COLO668 (cell line): Measurements from ENCODE around the gene GK.
A peak's percentile ranks its signal among the peaks of the same experiment; 100 is the strongest.
"Not testable (repeated sequence)": the region's sequence is repeated elsewhere in the genome, so short reads cannot be mapped to it uniquely, and the experiment has no call there.

Source experiments
- DNase-seq: peaks from one replicate; lab custom pipeline; 2025; ENCODE audit not compliant: unreplicated experiment; lab: John Stamatoyannopoulos, UW

GK gene

GRCh38 chrX:30653415-30654131 lies at the start of gene GK:
GK (plus strand) TSS chrX:30653423; CDS start chrX:30653538, 115 bp downstream.
- DNase-seq = peak; percentile 37

GRCh38 chrX:30607155-30607554 lies 46.1 kb upstream of the GK start:
- no peak for DNase-seq

GRCh38 chrX:30610026-30610425 lies 43.2 kb upstream of the GK start:
- DNase-seq = no peak

- DNase-seq = no peak
Measured at GRCh38 chrX:30612250-30612655, 41.0 kb upstream of the GK start.

GRCh38 chrX:30613721-30614120 lies 39.5 kb upstream of the GK start:
- DNase-seq = no peak

GRCh38 chrX:30615229-30615628 lies 38.0 kb upstream of the GK start:
- DNase-seq = no peak

GRCh38 chrX:30618160-30618765 lies 35.0 kb upstream of the GK start:
- DNase-seq = no peak

GRCh38 chrX:30620125-30620524 lies 33.1 kb upstream of the GK start:
- DNase-seq = no peak

- DNase-seq = no peak
Measured at GRCh38 chrX:30620980-30621618, 32.1 kb upstream of the GK start.

GRCh38 chrX:30622361-30622760 lies 30.9 kb upstream of the GK start:
- no peak for DNase-seq

GRCh38 chrX:30626402-30626801 lies 26.8 kb upstream of the GK start:
- DNase-seq = no peak

GRCh38 chrX:30627818-30628652 lies 25.2 kb upstream of the GK start:
- no peak for DNase-seq

- DNase-seq = not testable (repeated sequence)
Measured at GRCh38 chrX:30634070-30634469, 19.2 kb upstream of the GK start.

GRCh38 chrX:30635630-30636029 lies 17.6 kb upstream of the GK start:
- DNase-seq = peak; percentile 0

- no peak for DNase-seq
Measured at GRCh38 chrX:30637874-30638815, 15.1 kb upstream of the GK start.

- DNase-seq = not testable (repeated sequence)
Measured at GRCh38 chrX:30639702-30640101, 13.5 kb upstream of the GK start.

GRCh38 chrX:30642642-30643041 lies 10.6 kb upstream of the GK start:
- no peak for DNase-seq

GRCh38 chrX:30643313-30643821 lies 9.9 kb upstream of the GK start:
- DNase-seq = no peak

GRCh38 chrX:30649859-30650258 lies 3.4 kb upstream of the GK start:
- DNase-seq = no peak
